Stomach (tissue), 9 donors: ENCODE data around the gene ABCC5. TPM values are rescaled to one million over a fixed set of nuclear protein-coding genes. Genes with fewer than 3 reads are reported as not detected.

Source experiments
- DNase-seq, 2 donors: peaks; one replicate each; pipeline versions ENCODE4 v3.0.0 to v3.0.0-alpha.2; 2013 to 2019
- H3K27ac ChIP-seq, 5 donors: fragments of 200-600 bp in 4 of 5; sonication (generic) in 4 of 5; one replicate each; pipeline ENCODE4 v1.5.1; 2013 to 2019; ENCODE audit warnings: mild to moderate bottlenecking in 1 of 5, moderate library complexity in 1 of 5
- H3K27me3 ChIP-seq, 3 donors: fragments of 200-600 bp; sonication (generic); one replicate each; pipeline ENCODE4 v1.5.1; 2017 to 2019; ENCODE audit warnings: mixed run types in 1 of 3
- H3K36me3 ChIP-seq, 4 donors: fragments of 200-600 bp; sonication (generic); 1 replicate in 3 of 4; 2 replicates in 1 of 4; pipeline ENCODE4 v1.5.1; 2016 to 2019
- H3K4me1 ChIP-seq, 4 donors: fragments of 200-600 bp; sonication (generic); one replicate each; pipeline ENCODE4 v1.5.1; 2016 to 2019
- H3K4me3 ChIP-seq, 4 donors: fragments of 200-600 bp; sonication (generic) in 3 of 4; one replicate each; pipeline ENCODE4 v1.5.1; 2016 to 2019; ENCODE audit warnings: mild to moderate bottlenecking in 1 of 4
- H3K9me3 ChIP-seq, 4 donors: fragments of 200-600 bp; sonication (generic); one replicate each; pipeline ENCODE4 v1.5.1; 2016 to 2019
- EP300 ChIP-seq: sonication (generic); formaldehyde crosslinking; IDR thresholded peaks from one replicate; pipeline ENCODE4 v1.6.1; 2017; ENCODE audit warnings: antibody characterized with exemption
- POLR2A ChIP-seq, 4 donors: fragments of 450-650 bp; IDR thresholded peaks; one replicate each; pipeline ENCODE4 v1.6.1; 2016; ENCODE audit warnings: antibody characterized with exemption in 4 of 4, control low read depth in 2 of 4, mild to moderate bottlenecking in 1 of 4, moderate library complexity in 1 of 4
- POLR2AphosphoS5 ChIP-seq, 3 donors: sonication (generic); formaldehyde crosslinking; IDR thresholded peaks; one replicate each; pipeline ENCODE4 v1.6.1; 2016; ENCODE audit warnings: antibody characterized with exemption in 3 of 3
- WGBS, 5 donors: extraction: QIAGEN DNeasy Blood & Tissue Kit in 3 of 5; methylation state at CpG; one replicate each; pipeline versions ENCODE4 v1.1.5 to v1.1.7; 2013 to 2018; 5-methylcytosine and 5-hydroxymethylcytosine counted together
- intact Hi-C: fragments of 100-400 bp; cut with DNase I; formaldehyde crosslinking; loops from one replicate; pipeline ENCODE4 v1.15.1; 2023; ENCODE audit warnings: low total_unique reads
- polyA plus RNA-seq, 3 donors: library from polyadenylated mRNA; stranded (reverse); fragments of 200-250 nt; gene quantifications; one replicate each; pipeline ENCODE4 v1.2.3, GENCODE V29; 2013
- total RNA-seq, 5 donors: library from RNA; depleted of rRNA; stranded (reverse); fragments of >200 nt; gene quantifications; one replicate each; pipeline versions ENCODE4 v1.1.0 to v1.2.3, GENCODE V29; 2014 to 2016
- TF ChIP-seq, protein P1 (sequence below), 7 experiments: fragments of 450-650 bp in 4 of 7; fragments of 200-600 bp in 3 of 7; sonication (generic) in 3 of 7; IDR thresholded peaks; one replicate each; pipeline ENCODE4 v1.5.1; 2016 to 2019; ENCODE audit warnings: antibody characterized with exemption in 7 of 7, control low read depth in 2 of 7, mild to moderate bottlenecking in 1 of 7
- donor health status: healthy with polysubstance abuse.
- donor health status: Bipolar disorder and iron deficiency.
- donor health status: healthy.

Gene ABCC5
- total and polyA plus RNA-seq, 8 donors, result 16.6 to 241 (median 78.3) TPM

DNA sequence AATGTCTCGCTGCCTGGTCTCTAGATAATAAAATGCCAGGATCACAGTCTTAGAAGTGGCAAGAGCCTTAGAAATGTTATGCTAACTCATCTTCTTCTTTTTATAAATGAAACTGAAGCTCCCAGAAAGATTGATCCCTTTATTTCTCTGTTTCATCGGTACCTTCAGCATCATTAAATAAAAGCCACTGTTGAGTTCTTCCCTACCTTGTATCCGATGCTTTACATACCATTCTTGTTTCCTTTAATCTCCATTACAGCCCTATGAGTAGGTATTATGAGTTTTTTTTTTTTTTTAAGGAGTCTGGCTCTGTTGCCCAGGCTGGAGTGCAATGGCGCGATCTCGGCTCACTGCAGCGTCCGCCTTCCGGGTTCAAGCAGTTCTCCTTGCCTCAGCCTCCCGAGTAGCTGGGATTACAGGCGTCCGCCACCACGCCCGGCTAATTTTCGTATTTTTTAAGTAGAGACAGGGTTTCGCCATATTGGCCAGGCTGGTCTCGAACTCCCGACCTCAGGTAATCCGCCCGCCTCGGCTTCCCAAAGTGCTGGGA, 815 bp upstream of the ABCC5 start:
- Histone ChIP-seq H3K4me3 (peak overlapping the region; percentile 92 to 100 (median 99)), H3K27me3 (no peaks in the 10 kb centered on the region), H3K36me3 (peaks cover 6 to 8% (median 7%) of the 10 kb centered on the region in 4 donors), H3K27ac (peak overlapping the region; percentile 82 to 89 (median 83)), H3K4me1 (peaks cover 21 to 37% (median 28%) of the 10 kb centered on the region in 4 donors), H3K9me3 (no peaks in the 10 kb centered on the region)
- intact Hi-C loops, result loop anchor here (5.0 kb wide), 1 partner anchor 121 kb away; no protein-coding TSS in a partner anchor
- TF ChIP-seq POLR2AphosphoS5 (IDR thresholded peaks at IDR 0.05), result no peak
- no peak for TF ChIP-seq POLR2A (IDR thresholded peaks at IDR 0.05)
- TF ChIP-seq EP300, result no peak
- TF ChIP-seq, protein P1, sequence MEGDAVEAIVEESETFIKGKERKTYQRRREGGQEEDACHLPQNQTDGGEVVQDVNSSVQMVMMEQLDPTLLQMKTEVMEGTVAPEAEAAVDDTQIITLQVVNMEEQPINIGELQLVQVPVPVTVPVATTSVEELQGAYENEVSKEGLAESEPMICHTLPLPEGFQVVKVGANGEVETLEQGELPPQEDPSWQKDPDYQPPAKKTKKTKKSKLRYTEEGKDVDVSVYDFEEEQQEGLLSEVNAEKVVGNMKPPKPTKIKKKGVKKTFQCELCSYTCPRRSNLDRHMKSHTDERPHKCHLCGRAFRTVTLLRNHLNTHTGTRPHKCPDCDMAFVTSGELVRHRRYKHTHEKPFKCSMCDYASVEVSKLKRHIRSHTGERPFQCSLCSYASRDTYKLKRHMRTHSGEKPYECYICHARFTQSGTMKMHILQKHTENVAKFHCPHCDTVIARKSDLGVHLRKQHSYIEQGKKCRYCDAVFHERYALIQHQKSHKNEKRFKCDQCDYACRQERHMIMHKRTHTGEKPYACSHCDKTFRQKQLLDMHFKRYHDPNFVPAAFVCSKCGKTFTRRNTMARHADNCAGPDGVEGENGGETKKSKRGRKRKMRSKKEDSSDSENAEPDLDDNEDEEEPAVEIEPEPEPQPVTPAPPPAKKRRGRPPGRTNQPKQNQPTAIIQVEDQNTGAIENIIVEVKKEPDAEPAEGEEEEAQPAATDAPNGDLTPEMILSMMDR (IDR thresholded peaks at IDR 0.05), result no peak
- no peak for DNase-seq
- WGBS, 5 donors, result 84 to 89% (median 87%) methylated on average over 21 of the region's 21 CpGs

DNA sequence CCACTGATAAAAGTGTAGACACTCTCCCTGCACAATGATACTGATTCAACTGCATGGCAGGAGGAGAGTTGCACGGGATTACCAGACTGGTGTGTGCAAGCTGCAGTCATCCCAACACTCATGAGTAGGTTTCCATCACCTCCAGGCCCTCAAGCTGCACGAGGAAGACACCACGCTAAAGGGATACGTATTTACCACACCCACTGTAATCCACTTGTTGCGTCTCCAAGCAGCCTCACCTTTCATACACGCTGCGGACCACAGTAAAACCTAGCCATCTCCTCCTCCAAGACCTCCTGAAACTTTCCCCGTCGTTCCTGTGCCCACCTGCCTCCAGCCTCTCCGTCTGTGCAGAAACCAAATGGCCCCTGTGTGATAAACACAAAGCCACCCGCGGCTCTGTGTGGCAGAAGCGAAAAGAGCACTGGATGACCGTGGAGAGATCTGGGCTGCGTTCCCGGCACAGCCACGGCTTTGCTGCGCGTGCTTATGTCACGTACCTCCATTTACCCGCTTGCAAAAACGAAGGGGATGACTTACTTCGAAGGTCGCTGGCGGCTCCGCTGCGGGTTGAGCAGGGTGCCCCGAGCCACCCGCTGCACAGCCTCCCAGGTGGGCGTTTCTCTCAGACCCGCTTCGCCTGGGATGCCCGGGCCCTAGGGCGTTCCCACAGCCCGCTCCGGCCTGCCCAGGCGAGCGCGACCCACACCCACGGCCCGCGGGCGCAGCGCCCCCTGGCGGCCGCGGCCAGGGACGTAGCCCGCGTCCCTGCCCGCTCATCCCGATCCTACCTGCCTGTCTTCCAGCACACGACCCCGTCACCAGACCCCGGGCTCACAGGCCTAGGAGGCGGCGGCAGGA, 643 bp downstream of the ABCC5 start:
- Histone ChIP-seq H3K9me3 (no peaks in the 10 kb centered on the region), H3K4me1 (peaks cover 21 to 38% (median 30%) of the 10 kb centered on the region in 4 donors), H3K36me3 (peaks cover 11 to 22% (median 15%) of the 10 kb centered on the region in 4 donors), H3K4me3 (peak overlapping the region; percentile 92 to 100 (median 99)), H3K27ac (peak overlapping the region; percentile 82 to 89 (median 83)), H3K27me3 (no peaks in the 10 kb centered on the region)
- TF ChIP-seq, protein P1 (IDR thresholded peaks at IDR 0.05), result peak in 4 of 7 experiments; percentile 88 to 99 (median 96)
- no peak for TF ChIP-seq EP300
- DNase-seq, result peak; percentile 74 to 89
- intact Hi-C loops, result loop anchor here (5.0 kb wide), 1 partner anchor 120 kb away; no protein-coding TSS in a partner anchor
- 6 to 30% (median 15%) methylated on average over 29 to 57 of the region's 57 CpGs for WGBS, 5 donors

DNA sequence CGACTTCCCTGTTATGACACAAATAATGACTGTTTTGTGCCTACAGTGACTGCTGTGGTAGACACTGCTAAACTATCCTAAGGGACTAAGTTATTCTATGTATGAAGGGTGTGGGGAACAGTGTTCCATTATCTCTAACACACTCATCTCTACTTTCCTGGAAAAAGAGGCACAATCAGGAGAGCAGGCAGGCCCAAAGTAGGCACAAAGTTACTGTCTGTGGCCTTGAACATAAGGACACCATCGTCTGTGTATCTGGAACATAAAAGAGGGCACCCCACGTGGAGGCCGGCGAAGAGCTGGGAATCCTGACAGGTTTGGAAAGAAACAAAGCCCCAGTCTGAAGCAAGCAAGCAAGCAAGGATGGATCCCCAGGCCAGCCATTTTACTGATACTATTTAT, 1.5 kb downstream of the ABCC5 start:
- peak overlapping the region in 2 of 4 donors; percentile 100 for H3K4me3 ChIP-seq
- peak overlapping the region; percentile 51 to 89 (median 83) for H3K27ac ChIP-seq
- H3K27me3 ChIP-seq, result no peaks in the 10 kb centered on the region
- TF ChIP-seq, protein P1 (IDR thresholded peaks at IDR 0.05), result no peak
- no peak for TF ChIP-seq POLR2A (IDR thresholded peaks at IDR 0.05)
- TF ChIP-seq POLR2AphosphoS5 (IDR thresholded peaks at IDR 0.05), result no peak
- no peak for TF ChIP-seq EP300
- intact Hi-C loops, result loop anchor here (5.0 kb wide), 1 partner anchor 119 kb away; no protein-coding TSS in a partner anchor
- no peak for DNase-seq
- WGBS, 5 donors, result 56 to 73% (median 60%) methylated on average over 5 of the region's 5 CpGs
- H3K4me1 ChIP-seq, result peaks cover 21 to 40% (median 32%) of the 10 kb centered on the region in 4 donors
- H3K36me3 ChIP-seq, result peaks cover 15 to 31% (median 18%) of the 10 kb centered on the region in 4 donors
- no peaks in the 10 kb centered on the region for H3K9me3 ChIP-seq

DNA sequence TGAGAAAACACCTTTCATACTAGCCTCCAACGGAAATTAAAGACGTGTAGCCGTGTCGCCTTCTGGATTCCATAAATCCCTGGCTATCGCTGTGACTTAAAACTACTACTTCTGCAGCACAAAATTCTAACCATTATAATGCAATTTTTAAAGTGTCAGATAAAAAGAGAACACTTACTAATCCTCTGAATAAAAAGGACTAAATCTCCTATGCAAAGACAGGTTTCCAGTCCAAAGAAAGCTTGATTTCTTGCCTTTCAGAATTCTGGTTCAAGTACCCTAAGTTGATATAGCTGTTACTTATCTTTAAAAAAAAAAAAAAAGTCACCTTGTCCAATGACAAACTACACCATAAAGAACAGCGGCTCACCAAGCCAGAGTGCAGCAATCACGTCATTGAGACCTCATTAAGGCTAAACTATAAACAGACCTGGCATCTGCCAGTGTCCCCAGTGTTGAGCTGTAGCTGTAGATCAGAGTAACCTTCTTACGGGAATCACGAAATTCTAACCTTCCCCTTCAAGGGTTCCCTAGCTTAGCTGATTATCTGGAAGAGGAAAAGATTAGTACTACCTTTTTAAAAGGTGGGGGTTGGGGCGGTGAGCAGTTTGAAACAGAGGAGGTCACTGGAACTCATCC, 2.2 kb downstream of the ABCC5 start:
- intact Hi-C loops, result loop anchor here (5.0 kb wide), 1 partner anchor 118 kb away; no protein-coding TSS in a partner anchor
- WGBS, 5 donors, result 40 to 63% (median 56%) methylated on average over 10 of the region's 10 CpGs

More for the DNA sequence above, 2.2 kb downstream of the ABCC5 start:
- TF ChIP-seq POLR2A (IDR thresholded peaks at IDR 0.05) (no peak), EP300 (no peak), POLR2AphosphoS5 (IDR thresholded peaks at IDR 0.05) (peak in 2 of 3 donors; percentile 20 to 25)
- TF ChIP-seq, protein P1 (IDR thresholded peaks at IDR 0.05), result no peak
- peaks cover 21 to 43% (median 33%) of the 10 kb centered on the region in 4 donors for H3K4me1 ChIP-seq
- H3K9me3 ChIP-seq, result no peaks in the 10 kb centered on the region
- H3K36me3 ChIP-seq, result peaks cover 19 to 38% (median 22%) of the 10 kb centered on the region in 4 donors
- peak overlapping the region in 3 of 4 donors; percentile 12 to 100 (median 100) for H3K4me3 ChIP-seq
- DNase-seq, result peak; percentile 42 to 70
- H3K27ac ChIP-seq, result peak overlapping the region; percentile 31 to 89 (median 83)
- no peaks in the 10 kb centered on the region for H3K27me3 ChIP-seq
